Upper lobe of left lung (tissue), 4 donors: ENCODE data around the gene BRPF3.

Experiments
- POLR2AphosphoS5 ChIP-seq, 2 donors: sonication (generic); formaldehyde crosslinking; IDR thresholded peaks; one replicate each; pipeline ENCODE4 v1.5.1; 2017; ENCODE audit warnings: antibody characterized with exemption in 2 of 2
- TF ChIP-seq, protein P1 (sequence below), 6 experiments: fragments of 450-650 bp in 4 of 6; fragments of 200-600 bp in 2 of 6; sonication (generic) in 2 of 6; IDR thresholded peaks; one replicate each; pipeline ENCODE4 v1.5.1; 2016 to 2019; ENCODE audit warnings: antibody characterized with exemption in 6 of 6

DNA sequence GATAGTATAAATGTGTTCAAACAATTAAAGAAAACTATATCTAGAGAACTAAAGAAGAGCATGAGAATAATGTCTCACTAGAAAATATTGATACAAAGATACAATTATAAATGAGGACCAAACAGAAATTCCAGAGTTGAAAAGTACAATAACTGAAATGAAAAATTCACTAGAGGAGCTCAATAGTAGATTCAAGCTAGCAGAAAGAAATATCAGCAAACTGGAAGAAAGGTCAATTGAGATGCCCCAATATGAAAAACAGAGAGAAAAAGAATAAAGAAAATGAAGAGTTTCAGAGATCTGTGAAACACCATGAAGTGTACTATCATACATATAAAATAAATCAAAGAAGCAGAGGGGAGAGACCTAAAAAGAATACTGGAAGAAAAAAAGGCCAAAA is 18.0 kb upstream of the BRPF3 start:
- TF ChIP-seq, protein P1, sequence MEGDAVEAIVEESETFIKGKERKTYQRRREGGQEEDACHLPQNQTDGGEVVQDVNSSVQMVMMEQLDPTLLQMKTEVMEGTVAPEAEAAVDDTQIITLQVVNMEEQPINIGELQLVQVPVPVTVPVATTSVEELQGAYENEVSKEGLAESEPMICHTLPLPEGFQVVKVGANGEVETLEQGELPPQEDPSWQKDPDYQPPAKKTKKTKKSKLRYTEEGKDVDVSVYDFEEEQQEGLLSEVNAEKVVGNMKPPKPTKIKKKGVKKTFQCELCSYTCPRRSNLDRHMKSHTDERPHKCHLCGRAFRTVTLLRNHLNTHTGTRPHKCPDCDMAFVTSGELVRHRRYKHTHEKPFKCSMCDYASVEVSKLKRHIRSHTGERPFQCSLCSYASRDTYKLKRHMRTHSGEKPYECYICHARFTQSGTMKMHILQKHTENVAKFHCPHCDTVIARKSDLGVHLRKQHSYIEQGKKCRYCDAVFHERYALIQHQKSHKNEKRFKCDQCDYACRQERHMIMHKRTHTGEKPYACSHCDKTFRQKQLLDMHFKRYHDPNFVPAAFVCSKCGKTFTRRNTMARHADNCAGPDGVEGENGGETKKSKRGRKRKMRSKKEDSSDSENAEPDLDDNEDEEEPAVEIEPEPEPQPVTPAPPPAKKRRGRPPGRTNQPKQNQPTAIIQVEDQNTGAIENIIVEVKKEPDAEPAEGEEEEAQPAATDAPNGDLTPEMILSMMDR (IDR thresholded peaks at IDR 0.05), result no peak
- no peak for TF ChIP-seq POLR2AphosphoS5 (IDR thresholded peaks at IDR 0.05)
